Epithelial cell of proximal tubule (primary cell): ENCODE results near the gene TMEM256. TPM values are rescaled to one million over a fixed set of nuclear protein-coding genes. Genes with fewer than 3 reads are reported as not detected.

Experiments
- DNase-seq: peaks from one replicate; pipeline ENCODE4 v3.0.0-alpha.2; 2011; ENCODE audit warnings: low read depth
- H3K4me3 ChIP-seq: 2 replicates; pipeline ENCODE4 v1.5.1; 2011; ENCODE audit warnings: low read depth, mild to moderate bottlenecking, low read length
- CTCF ChIP-seq: conservative IDR thresholded peaks from 2 replicates; pipeline ENCODE4 v1.5.1; 2012; ENCODE audit warnings: low read depth, mild to moderate bottlenecking, low read length
- total RNA-seq: library from RNA; depleted of rRNA; stranded (reverse); fragments of >200 nt; gene quantifications from 2 replicates; pipeline ENCODE4 v1.2.3, GENCODE V29; 2015

Gene TMEM256
- 134 and 163 TPM in 2 replicates for total RNA-seq

GRCh38 chr17:7403977-7404736, at the start of gene TMEM256:
TSS of gene TMEM256 (minus strand) at chr17:7404097. CDS start at chr17:7404084, 13 bp downstream.
- DNase-seq, result peak; percentile 95
- TF ChIP-seq CTCF, result no peak
- peak within 1 kb of the TSS; percentile 71 for H3K4me3 ChIP-seq

GRCh38 chr17:7448461-7448860, 44.6 kb upstream of the TMEM256 start:
- DNase-seq, result no peak
- H3K4me3 ChIP-seq, result no peak overlapping the region
- no peak for TF ChIP-seq CTCF

- DNase-seq, result no peak
- peak overlapping the region; percentile 45 for H3K4me3 ChIP-seq
- TF ChIP-seq CTCF, result no peak
Measured at GRCh38 chr17:7445619-7445968, 41.7 kb upstream of the TMEM256 start.

GRCh38 chr17:7444682-7445618, 41.1 kb upstream of the TMEM256 start, which contains the start of gene CHRNB1:
TSS of gene CHRNB1 (plus strand) at chr17:7445061. CDS start at chr17:7445128, 67 bp downstream.
- TF ChIP-seq CTCF, result no peak
- H3K4me3 ChIP-seq, result peak within 1 kb of the TSS; percentile 45
- DNase-seq, result no peak

- no peak for DNase-seq
- TF ChIP-seq CTCF, result no peak
- H3K4me3 ChIP-seq, result no peak overlapping the region
Measured at GRCh38 chr17:7443499-7444485, 39.9 kb upstream of the TMEM256 start.

- no peak for DNase-seq
- no peak overlapping the region for H3K4me3 ChIP-seq
Measured at GRCh38 chr17:7442142-7442541, 38.2 kb upstream of the TMEM256 start.

More at GRCh38 chr17:7442142-7442541, 38.2 kb upstream of the TMEM256 start:
- no peak for TF ChIP-seq CTCF
